Ishikawa (cell line): ENCODE data around the gene ACTR8.
A peak's percentile ranks its signal among the peaks of the same experiment; 100 is the strongest.

Experiments used
- CREB1 ChIP-seq: IDR thresholded peaks from 2 replicates; pipeline ENCODE4 v1.6.1; 2012; ENCODE audit warnings: low read depth
- EP300 ChIP-seq: IDR thresholded peaks from 2 replicates; pipeline ENCODE4 v1.6.1; 2012; ENCODE audit warnings: borderline replicate concordance
- FOXM1 ChIP-seq: IDR thresholded peaks from 2 replicates; pipeline ENCODE4 v1.6.1; 2012; ENCODE audit warnings: low read depth, borderline replicate concordance
- NFIC ChIP-seq: IDR thresholded peaks from 2 replicates; pipeline ENCODE4 v1.6.1; 2012
- RAD21 ChIP-seq: IDR thresholded peaks from 2 replicates; pipeline ENCODE4 v1.6.1; 2012; ENCODE audit warnings: low read depth
- TAF1 ChIP-seq: IDR thresholded peaks from 2 replicates; pipeline ENCODE4 v1.6.1; 2012; ENCODE audit warnings: low read depth, mild to moderate bottlenecking
- TEAD4 ChIP-seq: IDR thresholded peaks from 2 replicates; pipeline ENCODE4 v1.6.1; 2012
- YY1 ChIP-seq: IDR thresholded peaks from 2 replicates; pipeline ENCODE4 v1.6.1; 2012; ENCODE audit warnings: low read depth
- ZBTB7A ChIP-seq: IDR thresholded peaks from 2 replicates; pipeline ENCODE4 v1.6.1; 2012; ENCODE audit warnings: low read depth
- TF ChIP-seq, protein P1 (sequence below): IDR thresholded peaks from 2 replicates; pipeline ENCODE4 v1.6.1; 2012

DNA sequence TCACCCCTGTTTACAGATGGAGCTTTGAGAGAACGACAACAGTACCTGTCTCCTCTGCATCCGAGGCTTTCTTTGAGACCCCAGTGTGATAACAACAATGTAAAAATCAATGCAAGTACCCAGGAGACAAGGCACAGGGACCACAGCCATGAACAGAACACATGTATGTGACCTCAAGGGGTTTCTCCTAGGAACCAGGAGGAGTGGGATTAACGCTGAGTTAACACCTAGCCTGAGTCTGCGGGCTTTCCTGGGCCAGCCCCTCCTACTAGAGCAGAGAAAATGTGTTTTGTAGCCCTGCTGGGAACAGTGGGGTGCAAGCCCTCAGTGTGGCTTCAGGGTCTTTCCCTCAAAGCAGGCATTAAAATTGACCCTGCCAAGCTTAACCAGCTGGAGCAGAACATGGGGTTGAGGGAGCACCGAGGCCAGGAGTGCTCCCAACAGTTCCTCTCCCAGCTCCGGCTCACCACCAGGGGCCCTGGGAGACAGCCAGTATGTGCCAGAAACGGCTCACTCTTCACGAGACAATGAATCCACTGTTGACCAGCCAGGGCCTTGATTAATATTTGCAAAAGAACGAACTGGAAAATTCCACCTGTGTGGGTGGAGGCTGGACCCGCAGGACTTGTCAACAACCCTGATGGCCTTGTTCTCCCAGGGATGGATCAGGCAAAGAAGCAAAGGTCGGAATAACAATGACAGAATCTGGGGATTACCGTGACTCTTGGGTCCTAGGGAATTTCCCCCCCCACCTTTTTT, 39.3 kb downstream of the ACTR8 start:
- TF ChIP-seq RAD21 (no peak), ZBTB7A (no peak), TEAD4 (no peak), EP300 (no peak), FOXM1 (no peak), CREB1 (no peak), YY1 (no peak), NFIC (peak; percentile 40; the same call in 1 of the 2 replicates), TAF1 (no peak)
- TF ChIP-seq, protein P1, sequence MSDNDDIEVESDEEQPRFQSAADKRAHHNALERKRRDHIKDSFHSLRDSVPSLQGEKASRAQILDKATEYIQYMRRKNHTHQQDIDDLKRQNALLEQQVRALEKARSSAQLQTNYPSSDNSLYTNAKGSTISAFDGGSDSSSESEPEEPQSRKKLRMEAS: peak; percentile 31; the same call in 1 of the 2 replicates
